Measurements from ENCODE around the gene DGCR2. TPM values are rescaled to one million over a fixed set of nuclear protein-coding genes. Genes with fewer than 3 reads are reported as not detected.

The DGCR2 gene
- polyA plus RNA-seq, 1 donor (not counting 4 experiments of a cell fraction or from before 2014, with no cell fraction given) = 23.2 TPM

- TF ChIP-seq, protein P1, sequence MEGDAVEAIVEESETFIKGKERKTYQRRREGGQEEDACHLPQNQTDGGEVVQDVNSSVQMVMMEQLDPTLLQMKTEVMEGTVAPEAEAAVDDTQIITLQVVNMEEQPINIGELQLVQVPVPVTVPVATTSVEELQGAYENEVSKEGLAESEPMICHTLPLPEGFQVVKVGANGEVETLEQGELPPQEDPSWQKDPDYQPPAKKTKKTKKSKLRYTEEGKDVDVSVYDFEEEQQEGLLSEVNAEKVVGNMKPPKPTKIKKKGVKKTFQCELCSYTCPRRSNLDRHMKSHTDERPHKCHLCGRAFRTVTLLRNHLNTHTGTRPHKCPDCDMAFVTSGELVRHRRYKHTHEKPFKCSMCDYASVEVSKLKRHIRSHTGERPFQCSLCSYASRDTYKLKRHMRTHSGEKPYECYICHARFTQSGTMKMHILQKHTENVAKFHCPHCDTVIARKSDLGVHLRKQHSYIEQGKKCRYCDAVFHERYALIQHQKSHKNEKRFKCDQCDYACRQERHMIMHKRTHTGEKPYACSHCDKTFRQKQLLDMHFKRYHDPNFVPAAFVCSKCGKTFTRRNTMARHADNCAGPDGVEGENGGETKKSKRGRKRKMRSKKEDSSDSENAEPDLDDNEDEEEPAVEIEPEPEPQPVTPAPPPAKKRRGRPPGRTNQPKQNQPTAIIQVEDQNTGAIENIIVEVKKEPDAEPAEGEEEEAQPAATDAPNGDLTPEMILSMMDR (optimal IDR thresholded peaks at IDR 0.05 in 1 of 3, IDR thresholded peaks at IDR 0.05 in 1 of 3, conservative IDR thresholded peaks at IDR 0.05 in 1 of 3; ENCODE audit: extremely low read depth in 1 of 3, insufficient read depth in 2 of 3, low read length in 3 of 3) = no peak
- TF ChIP-seq EZH2 (IDR thresholded peaks at IDR 0.05; ENCODE audit: low read length) = no peak
- Histone ChIP-seq H3K9me1 (ENCODE audit: control insufficient read depth, extremely low read depth, insufficient read depth, low read length) (no peaks in the 10 kb centered on the region), H3K27ac (ENCODE audit: control insufficient read depth, insufficient read depth, low read length) (no peak overlapping the region), H3K9me3 (ENCODE audit: control insufficient read depth, low read depth, low read length) (no peaks in the 10 kb centered on the region), H3K4me3 (ENCODE audit: control insufficient read depth in 2 of 3, extremely low read depth in 1 of 3, insufficient read depth in 2 of 3, low read depth in 1 of 3, low read length in 3 of 3) (no peak overlapping the region), H3K27me3 (ENCODE audit: control insufficient read depth, extremely low read depth, insufficient read depth, low read length) (peaks cover 4% of the 10 kb centered on the region), H3K36me3 (ENCODE audit: control insufficient read depth in 2 of 2, extremely low read depth in 1 of 2, insufficient read depth in 2 of 2, low read length in 2 of 2) (no peaks in the 10 kb centered on the region), H4K20me1 (ENCODE audit: control insufficient read depth, extremely low read depth, insufficient read depth, low read length) (no peaks in the 10 kb centered on the region), H3K9ac (ENCODE audit: control insufficient read depth, extremely low read depth, insufficient read depth, low read length) (no peak overlapping the region), H3K4me2 (ENCODE audit: control insufficient read depth, extremely low read depth, insufficient read depth, low read depth, low read length) (no peak overlapping the region), H2AFZ (ENCODE audit: control insufficient read depth, low read length) (no peak overlapping the region), H3K4me1 (ENCODE audit: control insufficient read depth, extremely low read depth, insufficient read depth, low read length) (no peaks in the 10 kb centered on the region), H3K79me2 (ENCODE audit: control insufficient read depth, insufficient read depth, low read length) (no peaks in the 10 kb centered on the region)
- DNase-seq (ENCODE audit: low read depth, low spot score) (no peak), FAIRE-seq (no peak)
- dilution Hi-C loops (cut with MboI; ENCODE audit: extremely low pct_ligation_motif_present, low sequenced_read_pairs) = no loop called here
Observed at GRCh38 chr22:18995327-18995711, 126.9 kb downstream of the DGCR2 start.

DNA sequence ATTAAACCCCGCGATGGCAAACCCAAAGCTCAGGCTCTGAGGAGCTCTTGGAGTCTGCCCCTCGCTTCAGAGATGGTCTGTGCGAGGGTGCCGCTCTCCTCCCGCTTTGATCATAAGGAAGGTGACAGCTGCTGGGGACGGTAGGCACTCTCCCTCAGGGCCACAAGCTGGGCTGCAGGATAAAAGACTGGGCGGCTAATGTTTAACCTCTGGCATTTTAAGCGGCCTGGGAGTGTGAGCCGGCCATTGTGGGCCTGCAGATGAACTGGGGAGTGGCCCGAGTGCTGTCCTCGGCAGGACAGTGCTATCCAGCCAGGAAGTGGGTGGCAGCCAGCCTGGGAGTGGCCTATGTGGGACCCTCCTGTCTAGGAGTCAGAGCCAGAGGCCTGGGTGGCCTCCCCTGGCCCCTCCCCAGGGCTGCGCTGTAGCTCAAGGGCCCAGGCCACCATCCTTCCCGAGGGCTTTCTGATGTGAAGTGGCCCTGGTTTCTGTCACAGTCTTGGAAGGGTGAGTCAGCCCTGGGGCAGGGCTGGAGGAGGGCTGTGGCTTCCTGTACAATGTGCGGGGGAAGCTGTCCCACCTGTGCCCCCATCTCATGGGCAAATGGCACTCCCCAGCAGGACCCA, 127.4 kb downstream of the DGCR2 start:
- Histone ChIP-seq H3K27me3 (ENCODE audit: control insufficient read depth, extremely low read depth, insufficient read depth, low read length) (peaks cover 4% of the 10 kb centered on the region), H4K20me1 (ENCODE audit: control insufficient read depth, extremely low read depth, insufficient read depth, low read length) (no peaks in the 10 kb centered on the region), H2AFZ (ENCODE audit: control insufficient read depth, low read length) (no peak overlapping the region), H3K36me3 (ENCODE audit: control insufficient read depth in 2 of 2, extremely low read depth in 1 of 2, insufficient read depth in 2 of 2, low read length in 2 of 2) (no peaks in the 10 kb centered on the region), H3K4me1 (ENCODE audit: control insufficient read depth, extremely low read depth, insufficient read depth, low read length) (no peaks in the 10 kb centered on the region), H3K9me1 (ENCODE audit: control insufficient read depth, extremely low read depth, insufficient read depth, low read length) (no peaks in the 10 kb centered on the region), H3K4me2 (ENCODE audit: control insufficient read depth, extremely low read depth, insufficient read depth, low read depth, low read length) (no peak overlapping the region), H3K4me3 (ENCODE audit: control insufficient read depth in 2 of 3, extremely low read depth in 1 of 3, insufficient read depth in 2 of 3, low read depth in 1 of 3, low read length in 3 of 3) (no peak overlapping the region), H3K9ac (ENCODE audit: control insufficient read depth, extremely low read depth, insufficient read depth, low read length) (no peak overlapping the region), H3K9me3 (ENCODE audit: control insufficient read depth, low read depth, low read length) (no peaks in the 10 kb centered on the region), H3K79me2 (ENCODE audit: control insufficient read depth, insufficient read depth, low read length) (no peaks in the 10 kb centered on the region), H3K27ac (ENCODE audit: control insufficient read depth, insufficient read depth, low read length) (no peak overlapping the region)
- TF ChIP-seq, protein P1 (optimal IDR thresholded peaks at IDR 0.05 in 1 of 3, IDR thresholded peaks at IDR 0.05 in 1 of 3, conservative IDR thresholded peaks at IDR 0.05 in 1 of 3; ENCODE audit: extremely low read depth in 1 of 3, insufficient read depth in 2 of 3, low read length in 3 of 3) = no peak
- no peak for TF ChIP-seq EZH2 (IDR thresholded peaks at IDR 0.05; ENCODE audit: low read length)
- dilution Hi-C loops (cut with MboI; ENCODE audit: extremely low pct_ligation_motif_present, low sequenced_read_pairs) = no loop called here
- FAIRE-seq (no peak), DNase-seq (ENCODE audit: low read depth, low spot score) (no peak)
